Neural cell (in vitro differentiated cells): ENCODE measurements around the gene GPATCH3. TPM values are rescaled to one million over a fixed set of nuclear protein-coding genes. Genes with fewer than 3 reads are reported as not detected.

ENCODE experiments used
- H2AFZ ChIP-seq: fragments of 200-600, 300-800 bp; sonication (generic), shearing (Covaris generic); 2 replicates; pipeline ENCODE4 v1.6.0; 2014; ENCODE audit warnings: low read depth, mild to moderate bottlenecking, antibody characterized with exemption, low read length, moderate library complexity
- H3F3A ChIP-seq: fragments of 200-600 bp; shearing (Covaris generic); 2 replicates; pipeline ENCODE4 v1.6.1; 2016; ENCODE audit warnings: mild to moderate bottlenecking, moderate library complexity, mixed read lengths, antibody characterized with exemption, low read length; ENCODE audit not compliant: insufficient read depth, poor library complexity, severe bottlenecking
- H3K27ac ChIP-seq: fragments of 200-600, 300-800 bp; sonication (generic), shearing (Covaris generic); 2 replicates; pipeline ENCODE4 v1.5.1; 2014; ENCODE audit warnings: mild to moderate bottlenecking, low read length, moderate library complexity
- H3K27me3 ChIP-seq: fragments of 300-800, 200-600 bp; sonication (generic), shearing (Covaris generic); 2 replicates; pipeline ENCODE4 v1.6.0; 2014; ENCODE audit warnings: mild to moderate bottlenecking, low read depth, low read length, moderate library complexity; ENCODE audit not compliant: insufficient read depth
- H3K36me3 ChIP-seq: fragments of 300-800, 200-600 bp; sonication (generic), shearing (Covaris generic); 2 replicates; pipeline ENCODE4 v1.5.1; 2014; ENCODE audit warnings: mild to moderate bottlenecking, antibody characterized with exemption, low read length, moderate library complexity; ENCODE audit not compliant: insufficient read depth
- H3K4me2 ChIP-seq: fragments of 300-800, 200-600 bp; sonication (generic), shearing (Covaris generic); 2 replicates; pipeline ENCODE4 v1.6.0; 2014; ENCODE audit warnings: mild to moderate bottlenecking, low read length
- H3K4me3 ChIP-seq: fragments of 300-800, 200-600 bp; sonication (generic), shearing (Covaris generic); 2 replicates; pipeline ENCODE4 v1.5.1; 2014; ENCODE audit warnings: mild to moderate bottlenecking, low read length, moderate library complexity
- H3K79me2 ChIP-seq: fragments of 200-600 bp; shearing (Covaris generic); replicated peaks from 2 replicates; pipeline ENCODE4 v1.6.0; 2014; ENCODE audit warnings: mild to moderate bottlenecking, low read length, moderate library complexity; ENCODE audit not compliant: insufficient read depth
- H3K9ac ChIP-seq: fragments of 300-800, 200-600 bp; sonication (generic), shearing (Covaris generic); 2 replicates; pipeline ENCODE4 v1.6.1; 2016; ENCODE audit warnings: mild to moderate bottlenecking, low read length, mixed read lengths
- H3K9me2 ChIP-seq: fragments of 200-600 bp; shearing (Covaris generic); 2 replicates; pipeline ENCODE4 v1.6.1; 2016; ENCODE audit warnings: mild to moderate bottlenecking, low read length, mixed read lengths; ENCODE audit not compliant: insufficient read depth
- H3K9me3 ChIP-seq: fragments of 200-600, 300-800 bp; sonication (generic), shearing (Covaris generic); 2 replicates; pipeline ENCODE4 v1.6.1; 2016; ENCODE audit warnings: mild to moderate bottlenecking, mixed run types, low read length, moderate library complexity, mixed read lengths
- H4K20me1 ChIP-seq: fragments of 200-600 bp; shearing (Covaris generic); 2 replicates; pipeline ENCODE4 v1.6.1; 2016; ENCODE audit warnings: mild to moderate bottlenecking, mixed run types; ENCODE audit not compliant: insufficient read depth
- CTCF ChIP-seq: fragments of 450-650 bp; IDR thresholded peaks from 2 replicates; pipeline ENCODE4 v1.5.1; 2014; ENCODE audit warnings: antibody characterized with exemption, mild to moderate bottlenecking, moderate library complexity; ENCODE audit not compliant: poor library complexity, severe bottlenecking
- EP300 ChIP-seq: fragments of 450-650 bp; conservative IDR thresholded peaks from 2 replicates; pipeline ENCODE4 v1.6.1; 2014; ENCODE audit warnings: antibody characterized with exemption, mild to moderate bottlenecking, moderate library complexity; ENCODE audit not compliant: poor library complexity, severe bottlenecking
- EZH2 ChIP-seq: fragments of 200-600, 300-800 bp; shearing (Covaris generic), sonication (generic); IDR thresholded peaks from 2 replicates; pipeline ENCODE4 v1.6.1; 2014; ENCODE audit warnings: antibody characterized with exemption, low read length, borderline replicate concordance, mild to moderate bottlenecking; ENCODE audit not compliant: insufficient read depth, poor library complexity, severe bottlenecking
- MXI1 ChIP-seq: fragments of 450-650 bp; conservative IDR thresholded peaks from 2 replicates; pipeline ENCODE4 v1.6.1; 2014; ENCODE audit warnings: antibody characterized with exemption, mild to moderate bottlenecking; ENCODE audit not compliant: poor library complexity, severe bottlenecking
- POLR2AphosphoS5 ChIP-seq: IDR thresholded peaks from 2 replicates; pipeline ENCODE4 v1.6.1; 2012
- RAD21 ChIP-seq: fragments of 450-650 bp; conservative IDR thresholded peaks from 2 replicates; pipeline ENCODE4 v1.6.1; 2014; ENCODE audit warnings: antibody characterized with exemption, mild to moderate bottlenecking, moderate library complexity
- REST ChIP-seq: IDR thresholded peaks from 2 replicates; pipeline ENCODE4 v1.6.1; 2012; ENCODE audit warnings: borderline replicate concordance
- SMC3 ChIP-seq: fragments of 450-650 bp; conservative IDR thresholded peaks from 2 replicates; pipeline ENCODE4 v1.6.1; 2014; ENCODE audit warnings: antibody characterized with exemption, mild to moderate bottlenecking, moderate library complexity; ENCODE audit not compliant: poor library complexity
- TAF1 ChIP-seq: IDR thresholded peaks from 2 replicates; pipeline ENCODE4 v1.6.1; 2012; ENCODE audit warnings: low read depth
- polyA plus RNA-seq: library from polyadenylated mRNA; depleted of rRNA; stranded (reverse); fragments of >200 nt; gene quantifications from 2 replicates; pipeline ENCODE4 v1.2.3, GENCODE V29; 2014

GPATCH3 gene
- polyA plus RNA-seq, 1 donor from 2014 or later, result 7.1 TPM

GRCh38 chr1:26852701-26853100, 47.6 kb downstream of the GPATCH3 start:
- H4K20me1 ChIP-seq, result no peaks in the 10 kb centered on the region
- H3K27ac ChIP-seq, result no peak overlapping the region
- H3K4me2 ChIP-seq, result no peak overlapping the region
- no peak overlapping the region for H2AFZ ChIP-seq
- no peaks in the 10 kb centered on the region for H3K79me2 ChIP-seq
- TF ChIP-seq REST, result no peak
- TF ChIP-seq TAF1, result no peak
- no peak for TF ChIP-seq EP300
- no peak for TF ChIP-seq EZH2
- TF ChIP-seq MXI1, result no peak
- TF ChIP-seq POLR2AphosphoS5, result no peak
- TF ChIP-seq SMC3, result no peak
- TF ChIP-seq CTCF, result no peak
- TF ChIP-seq RAD21, result no peak
- H3K4me3 ChIP-seq, result no peak overlapping the region
- no peaks in the 10 kb centered on the region for H3K36me3 ChIP-seq
- H3K27me3 ChIP-seq, result no peaks in the 10 kb centered on the region
- no peaks in the 10 kb centered on the region for H3F3A ChIP-seq
- H3K9me3 ChIP-seq, result no peaks in the 10 kb centered on the region
- H3K9ac ChIP-seq, result no peak overlapping the region
- H3K9me2 ChIP-seq, result no peaks in the 10 kb centered on the region

GRCh38 chr1:26851106-26851684, 49.1 kb downstream of the GPATCH3 start:
- Histone ChIP-seq H2AFZ (no peak overlapping the region), H3K27ac (no peak overlapping the region), H3K9ac (no peak overlapping the region), H4K20me1 (no peaks in the 10 kb centered on the region), H3K9me2 (no peaks in the 10 kb centered on the region), H3K4me2 (no peak overlapping the region), H3K79me2 (no peaks in the 10 kb centered on the region), H3K27me3 (no peaks in the 10 kb centered on the region), H3F3A (no peaks in the 10 kb centered on the region), H3K4me3 (no peak overlapping the region), H3K36me3 (no peaks in the 10 kb centered on the region), H3K9me3 (no peaks in the 10 kb centered on the region)
- TF ChIP-seq REST (no peak), POLR2AphosphoS5 (no peak), SMC3 (no peak), CTCF (no peak), TAF1 (no peak), RAD21 (no peak), EZH2 (no peak), EP300 (no peak), MXI1 (no peak)
